ENCODE results near the gene HDAC4.

Gene HDAC4

GRCh38 chr2:239308661-239309397 is 92.0 kb downstream of the HDAC4 start:
- DNase-seq (ENCODE audit: low read depth in 2 of 2), result no peak

DNA sequence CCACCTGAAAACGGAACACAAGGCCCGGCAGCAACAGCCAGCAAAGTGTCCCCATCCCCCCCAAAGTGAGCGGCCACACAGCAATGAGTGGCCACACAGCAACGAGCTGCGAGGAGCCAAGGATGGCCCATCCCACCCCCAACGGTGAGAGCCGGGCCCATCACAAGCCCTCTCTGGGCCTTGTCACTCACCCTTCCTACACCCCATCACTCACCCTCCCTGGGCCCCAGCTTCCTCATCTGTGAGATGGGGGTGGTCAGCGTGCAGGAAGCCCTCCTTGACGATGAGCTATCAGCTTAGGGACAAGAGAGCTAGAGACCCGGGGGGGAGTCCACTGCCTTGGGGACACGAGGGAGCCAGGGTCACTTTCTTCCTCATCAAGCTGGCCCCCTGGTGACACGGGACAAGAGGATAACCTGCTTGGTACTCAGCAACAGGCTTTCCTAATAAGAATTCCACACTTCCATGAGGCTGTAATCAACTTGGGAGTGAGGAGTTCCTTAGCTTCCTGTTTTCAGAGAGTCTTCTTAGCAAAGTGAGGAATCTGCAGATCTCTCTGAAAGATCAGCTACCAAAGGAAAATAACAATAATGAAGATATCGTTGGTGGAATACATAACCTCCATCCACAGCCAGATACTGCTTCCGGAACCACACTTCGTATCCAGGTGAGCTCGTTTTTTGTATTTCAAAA is 92.8 kb downstream of the HDAC4 start:
- DNase-seq (ENCODE audit: low read depth in 2 of 2), result no peak

GRCh38 chr2:239307221-239307569 is 93.6 kb downstream of the HDAC4 start:
- no peak for DNase-seq (ENCODE audit: low read depth in 2 of 2)

DNA sequence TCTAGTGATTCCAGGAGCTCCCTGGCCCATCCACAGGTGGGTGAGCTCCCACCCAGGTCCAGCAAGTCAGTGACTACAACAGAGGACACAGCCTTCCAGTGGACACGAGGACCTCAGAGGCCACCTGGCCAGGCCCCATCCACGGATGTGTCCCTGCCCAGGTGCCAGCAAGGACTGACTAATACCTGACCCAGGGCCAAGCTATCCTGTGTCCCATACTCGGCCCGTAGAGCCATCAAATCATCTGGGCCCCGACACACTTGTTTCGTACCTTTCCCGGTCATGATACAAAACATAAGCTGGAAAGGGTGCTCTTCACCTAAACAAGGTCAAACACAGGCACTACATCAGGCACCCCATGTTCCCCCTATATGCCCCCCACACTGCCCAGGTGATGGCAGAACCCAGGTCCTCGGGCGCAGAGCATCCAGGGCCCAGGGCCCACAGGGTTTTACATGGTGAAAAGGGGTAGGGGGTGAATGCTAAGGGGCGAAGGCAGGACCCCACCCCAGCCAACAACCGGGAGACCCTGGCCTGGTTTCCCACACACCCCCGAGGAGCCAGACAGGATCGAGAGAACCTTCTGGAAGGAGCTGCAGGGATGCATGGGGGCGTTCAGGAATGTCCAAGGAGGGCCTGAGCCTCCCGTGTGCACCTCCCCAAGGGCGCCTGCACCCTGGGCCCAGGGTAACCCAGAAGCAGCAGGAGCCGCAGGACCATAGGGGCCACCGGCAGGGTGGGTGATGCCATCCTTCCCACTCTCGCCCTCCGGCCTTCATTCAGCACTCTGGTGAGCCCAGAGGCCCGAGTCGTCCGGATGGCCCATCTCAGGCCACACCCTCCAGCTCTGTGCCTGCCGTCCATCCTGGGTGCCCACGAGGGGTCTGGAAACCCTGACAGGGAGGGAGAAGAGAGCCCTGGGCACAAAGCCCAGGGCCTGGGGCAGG is 94.3 kb downstream of the HDAC4 start:
- no peak for DNase-seq (ENCODE audit: low read depth in 2 of 2)

DNA sequence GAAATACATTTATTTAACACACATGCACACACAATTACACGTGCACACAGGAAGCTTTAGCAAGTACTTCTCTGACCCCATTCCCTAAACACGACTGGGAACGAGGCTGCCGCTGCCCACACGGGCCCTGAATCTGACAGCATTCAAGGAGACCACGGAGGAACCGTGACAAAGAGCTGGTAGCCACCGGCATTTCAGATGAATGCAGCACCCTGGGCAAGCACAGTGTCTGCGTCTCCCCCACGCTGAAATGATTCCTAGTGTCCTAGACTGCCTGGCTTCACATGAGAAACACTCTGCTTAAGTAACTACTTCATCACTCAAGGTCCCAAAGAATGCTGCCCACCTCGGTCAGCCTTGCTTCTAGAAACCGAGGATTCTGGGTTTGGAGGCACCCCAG is 95.0 kb downstream of the HDAC4 start:
- no peak for DNase-seq (ENCODE audit: low read depth in 2 of 2)

DNA sequence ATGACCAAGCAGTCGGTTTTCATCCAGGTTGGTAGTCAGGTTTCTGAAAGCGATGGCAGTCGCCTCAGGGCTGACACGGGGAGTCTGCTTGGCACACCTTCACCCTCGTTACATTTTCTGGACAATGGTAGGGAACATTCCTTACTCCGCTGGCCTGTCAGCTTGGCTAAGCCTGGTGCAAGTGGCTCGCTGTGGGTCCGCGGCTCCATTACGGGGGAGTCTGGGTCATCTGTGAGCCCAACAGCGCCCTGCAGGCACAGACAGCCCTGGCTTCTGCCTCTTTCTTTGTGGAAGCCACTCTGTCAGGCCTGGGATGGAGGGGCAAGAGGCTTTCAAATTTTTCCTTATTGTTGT is 95.6 kb downstream of the HDAC4 start:
- DNase-seq (ENCODE audit: low read depth in 2 of 2), result no peak

- DNase-seq (ENCODE audit: low read depth in 2 of 2), result no peak
Measured at GRCh38 chr2:239304533-239305221, 96.1 kb downstream of the HDAC4 start.

- DNase-seq (ENCODE audit: low read depth in 2 of 2), result no peak
Measured at GRCh38 chr2:239303711-239304532, 96.9 kb downstream of the HDAC4 start.

- no peak for DNase-seq (ENCODE audit: low read depth in 2 of 2)
Measured at GRCh38 chr2:239302808-239303557, 97.8 kb downstream of the HDAC4 start.

DNA sequence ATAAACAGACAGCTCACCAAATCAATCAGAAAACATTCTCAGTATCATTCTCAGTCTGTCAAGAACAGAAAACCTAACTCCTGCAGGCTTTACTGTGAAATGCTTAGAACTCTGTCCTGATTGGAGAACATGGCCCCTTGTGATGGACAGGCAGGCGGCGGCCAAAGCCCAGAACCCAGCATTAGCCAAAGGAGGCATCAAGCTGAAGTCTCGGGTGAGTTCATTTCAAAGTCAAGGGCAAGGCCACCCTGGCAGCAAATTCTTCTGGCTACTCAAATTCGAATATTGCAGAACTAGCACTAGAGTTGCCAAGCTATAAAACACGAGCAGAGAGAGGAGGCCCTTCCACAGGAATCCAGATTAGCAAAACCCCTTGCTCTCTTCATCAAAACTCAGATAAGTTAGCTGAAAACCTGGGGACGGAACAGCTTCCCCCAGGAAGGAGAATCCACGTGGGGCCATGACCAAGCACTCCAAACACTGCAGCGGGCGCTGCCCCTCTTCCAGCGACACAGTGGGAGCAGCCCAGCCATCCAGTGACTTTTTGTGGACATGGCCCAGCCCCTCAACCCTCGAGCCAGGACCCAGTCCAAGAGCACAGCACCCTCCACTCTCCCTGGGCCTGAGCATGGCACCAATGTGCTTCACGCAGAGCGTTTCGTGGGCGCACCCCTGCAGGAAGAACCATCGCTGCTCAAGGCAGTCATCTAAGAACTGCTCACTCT is 98.6 kb downstream of the HDAC4 start:
- no peak for DNase-seq (ENCODE audit: low read depth in 2 of 2)

DNA sequence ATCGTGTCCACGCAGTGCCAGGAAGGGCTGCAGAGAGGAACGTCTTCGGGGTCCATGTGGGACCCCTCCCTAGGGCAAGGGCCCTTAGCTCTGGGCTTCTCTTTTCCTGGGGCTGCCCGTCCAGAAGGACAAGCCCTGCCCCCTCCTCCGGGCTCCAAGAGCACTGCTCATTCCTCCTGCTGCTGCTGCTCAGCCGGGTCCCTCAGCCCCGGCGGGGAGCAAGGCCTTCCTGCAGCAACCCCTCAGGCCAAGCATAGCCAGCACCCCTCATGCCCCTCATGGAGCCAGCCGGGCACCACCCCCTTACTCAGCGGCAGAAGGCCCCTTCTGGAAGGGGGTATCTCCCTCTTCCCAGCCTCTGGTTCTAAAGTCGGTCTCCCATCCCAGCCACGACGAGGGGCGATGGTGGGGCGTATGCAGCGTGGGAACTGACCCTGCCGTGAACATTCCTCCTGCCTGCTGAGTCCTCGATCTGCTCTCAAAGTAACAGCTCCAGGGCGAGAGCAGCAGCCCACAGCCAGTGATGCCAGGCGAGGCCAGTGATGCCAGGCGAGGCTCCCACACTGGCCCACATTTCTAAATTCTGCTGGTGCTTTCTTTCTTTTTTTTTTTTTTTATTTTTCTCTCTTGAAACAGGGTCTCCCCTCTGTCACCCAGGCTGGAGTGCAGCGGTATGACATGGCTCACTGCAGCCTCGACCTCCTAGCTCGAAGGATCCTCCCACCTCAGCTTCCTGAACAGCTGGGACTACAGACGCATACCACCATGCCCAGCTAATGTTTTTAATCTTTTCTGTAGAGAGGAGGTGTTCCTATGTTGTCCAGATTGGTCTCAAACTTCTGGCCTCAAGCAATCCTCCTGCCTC is 99.7 kb downstream of the HDAC4 start:
- DNase-seq (ENCODE audit: low read depth in 2 of 2), result no peak

- no peak for DNase-seq (ENCODE audit: low read depth in 2 of 2)
Measured at GRCh38 chr2:239300242-239300641, 100.6 kb downstream of the HDAC4 start.

DNA sequence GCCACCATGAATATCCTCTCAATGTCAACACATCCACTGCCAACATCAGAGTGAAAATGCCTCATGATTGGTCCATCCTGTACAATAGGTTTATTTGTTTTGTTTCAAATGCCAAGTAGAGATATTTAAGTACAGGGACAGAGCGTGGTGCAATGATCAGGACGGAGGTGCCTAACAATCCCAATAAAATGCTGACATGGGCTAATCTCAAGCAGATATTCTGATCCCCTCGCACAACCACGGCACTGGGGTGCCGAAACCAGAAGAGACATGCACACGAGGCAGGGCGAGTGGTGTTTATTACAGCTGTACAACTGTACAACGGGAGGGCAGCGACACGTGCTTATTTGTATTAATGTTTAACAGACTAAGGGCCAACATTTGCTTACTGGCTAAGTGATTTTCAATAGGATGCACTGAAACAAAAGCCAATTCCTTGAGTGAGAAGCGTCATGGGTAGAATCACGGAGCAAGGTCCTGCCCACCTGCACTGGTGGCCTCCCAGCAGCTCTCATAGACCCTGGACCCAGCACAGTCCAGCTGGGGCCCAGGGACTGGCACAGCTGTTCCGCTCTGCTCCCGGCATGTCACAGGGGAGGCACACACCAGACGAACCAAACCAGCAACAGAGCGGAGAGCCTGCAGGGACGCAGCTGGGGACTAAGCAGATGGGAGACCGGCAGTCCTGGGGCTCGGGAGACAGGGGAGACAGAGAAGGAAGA is 101.4 kb downstream of the HDAC4 start:
- no peak for DNase-seq (ENCODE audit: low read depth in 2 of 2)

DNA sequence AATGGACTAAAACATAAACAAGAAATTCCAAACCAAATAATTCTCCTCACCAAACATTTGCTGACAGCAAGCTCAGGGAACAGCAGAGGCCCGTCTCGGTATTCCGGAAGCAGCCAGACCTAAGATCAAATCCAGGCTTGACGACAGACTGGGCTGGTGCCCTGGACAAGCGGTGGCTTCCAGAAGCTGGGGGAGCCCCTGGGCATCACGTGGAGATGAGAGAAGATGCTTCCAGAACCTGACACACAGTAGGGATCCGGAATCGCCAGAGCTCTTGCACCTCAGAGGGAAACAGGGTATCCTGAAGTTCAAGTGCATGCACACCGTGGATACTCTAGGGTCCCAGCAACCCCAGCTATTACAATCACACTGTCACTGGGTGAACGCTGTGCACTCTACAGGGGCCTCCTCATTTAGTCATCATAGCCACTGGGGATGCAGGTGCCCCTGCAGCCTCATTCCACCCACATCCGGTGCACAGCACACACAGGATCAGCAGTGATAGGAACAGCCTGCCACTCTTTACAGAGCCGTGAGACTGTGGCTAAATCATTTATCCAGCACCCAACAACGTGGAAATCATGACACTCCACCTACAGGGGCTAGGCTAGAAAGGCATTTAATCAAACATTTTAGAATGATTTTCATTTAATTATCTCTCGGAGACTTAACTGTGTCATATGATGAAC is 102.6 kb downstream of the HDAC4 start:
- DNase-seq (ENCODE audit: low read depth in 2 of 2), result peak; percentile 52 to 63

- no peak for DNase-seq (ENCODE audit: low read depth in 2 of 2)
Measured at GRCh38 chr2:239297142-239298004, 103.4 kb downstream of the HDAC4 start.
